NCI-H446 (cell line): ENCODE results near the gene GALNT2.

Experiments
- DNase-seq, 2 experiments: peaks; one replicate each; lab custom pipeline; 2025; lab: John Stamatoyannopoulos, UW

Gene GALNT2

DNA sequence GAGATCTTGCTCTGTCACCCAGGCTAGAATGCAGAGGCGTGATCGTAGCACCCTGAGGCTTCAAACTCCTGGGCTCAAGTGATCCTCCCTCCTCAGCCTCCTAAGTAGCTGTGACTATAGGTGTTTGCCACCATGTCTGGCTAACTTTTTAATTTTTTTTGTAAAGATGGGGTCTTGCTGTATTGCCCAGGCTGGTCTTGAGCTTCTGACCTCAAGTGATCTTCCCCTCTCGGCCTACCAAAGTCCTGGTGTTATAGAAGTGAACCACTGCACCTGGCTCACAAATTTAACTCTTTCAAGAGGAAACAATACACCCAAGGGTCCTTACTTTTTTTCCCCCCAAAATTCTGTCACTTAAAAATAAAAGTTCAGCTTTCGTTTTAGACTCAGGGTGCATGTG lies 62.3 kb downstream of the GALNT2 start:
- no peak for DNase-seq

DNA sequence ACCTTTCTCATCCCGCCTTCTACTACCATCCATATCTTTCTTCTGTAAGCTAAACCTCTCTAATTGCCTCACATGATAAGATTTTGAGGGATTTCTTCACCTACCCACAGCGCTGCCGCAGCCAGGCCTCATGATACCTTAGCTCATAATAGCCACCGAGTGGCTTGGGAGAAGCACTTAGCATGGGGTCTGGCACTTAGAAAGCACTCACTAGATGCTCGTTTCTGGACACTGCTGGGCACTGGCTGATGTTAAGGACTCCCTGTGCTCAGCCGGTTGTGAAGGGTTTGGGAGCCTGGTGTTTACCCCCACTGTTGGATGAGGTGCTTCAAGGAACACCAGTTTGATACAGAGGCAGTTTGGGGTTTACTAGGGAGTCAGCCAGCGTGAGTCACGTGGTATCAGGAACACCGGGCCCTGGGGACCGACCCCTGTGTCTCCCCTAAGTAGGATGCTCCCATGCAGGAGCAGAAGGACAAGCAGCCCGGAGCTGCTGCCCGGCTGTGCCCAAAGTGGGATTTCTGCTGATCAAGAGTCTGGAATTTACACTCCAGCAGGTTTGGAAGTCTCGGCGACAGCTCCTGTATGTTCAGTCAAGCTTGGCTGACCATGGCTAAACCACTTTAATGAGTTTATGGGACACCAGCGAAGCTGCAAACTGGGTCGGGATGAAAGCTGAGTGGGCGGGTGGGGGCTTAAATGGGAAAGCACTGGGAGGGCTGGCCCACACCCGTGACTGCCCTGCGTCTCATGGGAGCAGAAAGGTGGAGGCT lies 63.3 kb downstream of the GALNT2 start:
- peak in 1 of 2 experiments; percentile 17 for DNase-seq

DNA sequence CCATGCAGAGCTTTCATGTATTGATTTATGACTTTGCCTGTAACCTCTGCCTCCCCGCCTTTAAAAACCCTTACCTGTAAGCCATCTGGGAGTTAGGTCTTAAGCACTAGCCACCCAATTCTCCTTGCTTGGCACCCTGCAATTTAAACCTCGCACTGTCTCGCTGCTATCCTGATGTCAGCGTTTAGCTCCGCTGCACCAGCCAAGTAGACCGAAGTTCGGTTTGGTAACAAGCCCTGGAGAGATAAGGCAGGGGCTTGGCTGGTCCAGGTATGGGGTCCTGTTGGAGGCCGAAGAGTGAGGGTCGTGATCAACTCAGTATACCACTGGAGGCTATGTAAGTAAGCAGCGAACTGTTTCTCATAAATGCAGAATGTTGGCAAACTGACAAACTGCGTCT lies 64.4 kb downstream of the GALNT2 start:
- DNase-seq, result no peak

DNA sequence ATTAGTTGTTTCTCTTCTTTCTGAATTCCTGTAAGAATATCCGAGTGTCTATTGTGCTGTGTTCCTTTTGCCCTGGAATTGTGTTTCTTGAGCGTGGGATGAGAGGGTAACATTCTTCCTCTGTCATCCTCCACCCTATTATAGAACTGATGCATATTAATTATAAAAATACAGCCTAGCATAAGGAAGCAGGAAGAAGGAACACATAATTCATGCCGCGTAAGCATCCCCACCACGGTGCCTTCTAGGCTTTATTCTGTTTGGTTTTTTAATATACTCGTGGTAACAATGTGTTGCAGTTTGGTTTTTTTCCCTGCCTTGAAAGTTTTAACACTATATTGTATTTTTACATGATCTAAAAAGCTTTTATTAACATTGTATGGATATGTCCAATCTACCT lies 65.7 kb downstream of the GALNT2 start:
- no peak for DNase-seq

DNA sequence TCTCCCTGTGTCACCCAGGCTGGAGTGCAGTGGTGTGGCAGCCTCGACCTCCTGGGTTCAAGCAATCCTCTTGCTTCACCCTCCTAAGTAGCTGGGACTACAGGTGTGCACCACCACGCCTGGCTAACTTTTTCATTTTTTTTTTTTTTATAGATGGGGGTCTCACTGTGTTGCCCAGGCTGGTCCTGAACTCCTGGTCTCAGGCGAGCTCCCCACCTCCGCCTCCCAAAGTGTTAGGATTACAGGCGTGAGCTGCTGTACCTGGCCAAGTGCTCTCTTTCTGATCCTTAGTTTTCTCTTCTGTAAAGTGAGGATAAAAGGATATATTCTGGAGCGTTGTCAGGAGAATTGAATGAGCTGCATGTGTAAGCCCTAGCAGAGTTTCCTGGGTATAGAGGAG lies 68.7 kb downstream of the GALNT2 start:
- DNase-seq, result no peak

DNA sequence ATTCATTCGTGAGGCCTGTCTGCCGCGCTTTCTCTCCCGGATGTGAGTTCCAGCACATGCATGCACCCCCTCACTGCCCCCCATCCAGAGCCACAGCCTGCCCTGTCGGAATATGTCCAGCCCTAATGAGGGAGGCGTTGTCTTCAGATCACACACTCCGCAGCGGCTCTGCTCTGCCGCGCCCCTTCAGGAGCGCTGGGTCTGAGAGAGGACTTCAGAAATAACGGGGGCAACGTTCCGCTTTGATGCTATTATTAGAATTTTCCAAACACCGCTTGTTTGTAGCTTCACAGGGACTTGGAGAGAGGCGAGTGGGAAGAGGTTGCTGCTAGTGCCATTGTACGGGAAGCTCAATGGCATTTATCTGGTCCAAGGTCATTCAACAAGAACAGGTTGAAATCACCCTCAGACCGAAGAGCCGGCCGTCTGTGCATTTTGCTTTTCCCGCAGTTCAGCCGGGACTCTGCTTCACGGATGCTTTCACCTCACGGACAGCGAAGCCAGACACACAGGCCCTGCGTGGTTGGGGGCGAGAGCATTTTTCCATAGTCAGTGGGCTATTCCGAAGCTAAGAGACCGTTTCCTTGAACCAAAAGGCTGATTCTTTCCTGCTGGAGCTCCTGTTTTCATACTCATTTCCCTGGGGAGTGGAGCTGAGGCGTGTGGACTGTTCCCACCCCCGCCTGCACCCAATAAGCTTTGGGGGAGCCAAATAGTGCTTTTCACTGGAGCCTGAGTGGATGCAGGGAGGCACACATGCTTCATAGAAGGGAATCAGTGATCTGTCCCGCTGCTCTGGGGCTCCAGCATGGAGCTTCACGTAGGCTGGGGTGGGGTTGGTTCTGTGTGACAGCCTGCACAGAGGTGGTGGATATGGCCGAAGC lies 69.7 kb downstream of the GALNT2 start:
- no peak for DNase-seq

DNA sequence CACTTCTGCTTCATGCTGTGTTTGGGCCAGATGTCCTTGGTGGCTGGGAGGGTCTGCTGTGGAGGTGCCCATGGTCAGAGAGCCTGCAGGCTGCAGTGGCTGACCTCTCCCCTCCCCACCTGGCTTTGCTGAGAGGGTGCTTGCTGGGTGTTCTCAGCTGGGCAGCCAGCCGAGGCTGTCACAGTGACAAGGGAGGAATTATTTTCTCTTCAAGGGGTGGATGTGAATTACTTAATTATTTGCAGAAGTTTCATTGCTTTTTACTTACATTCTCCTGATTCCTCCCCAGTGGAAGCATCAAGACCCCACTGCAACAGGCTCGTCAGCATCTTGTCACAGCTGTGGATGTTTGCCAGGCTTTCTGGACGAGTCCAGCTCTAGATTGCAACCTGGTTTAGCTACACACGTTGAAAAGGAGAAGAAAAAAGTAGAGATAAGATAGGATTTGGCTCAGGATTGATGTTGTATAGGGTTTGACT lies 70.3 kb downstream of the GALNT2 start:
- DNase-seq, result no peak

DNA sequence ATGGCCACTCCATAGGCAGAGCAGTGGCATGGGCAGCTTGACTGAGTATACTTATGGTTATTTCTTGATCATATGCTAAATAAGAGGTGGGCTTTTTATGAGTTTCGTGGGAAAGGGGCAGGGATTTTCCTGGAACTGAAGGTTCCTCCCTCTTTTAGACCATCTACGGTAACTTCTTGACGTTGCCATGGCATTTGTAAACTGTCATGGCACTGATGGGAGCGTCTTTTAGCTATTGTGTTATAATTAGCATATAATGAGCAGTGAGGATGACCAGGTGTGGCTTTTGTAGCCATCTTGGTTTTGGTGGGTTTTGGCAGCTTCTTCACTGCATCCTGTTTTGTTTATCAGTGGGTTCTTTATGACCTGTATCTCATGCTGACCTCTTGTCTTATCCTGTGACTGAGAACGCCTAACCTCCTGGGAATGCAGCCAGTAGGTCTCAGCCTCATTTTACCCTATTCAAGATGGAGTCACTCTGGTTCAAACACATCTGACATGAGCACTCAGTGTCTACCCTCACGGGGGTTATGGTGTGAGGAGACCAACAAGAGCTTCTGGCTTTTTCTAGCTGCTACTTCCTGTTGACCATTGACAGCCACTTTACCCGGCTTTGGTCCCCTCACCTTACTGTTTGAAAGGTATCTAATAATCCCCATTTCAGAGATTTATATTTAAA lies 71.7 kb downstream of the GALNT2 start:
- no peak for DNase-seq

DNA sequence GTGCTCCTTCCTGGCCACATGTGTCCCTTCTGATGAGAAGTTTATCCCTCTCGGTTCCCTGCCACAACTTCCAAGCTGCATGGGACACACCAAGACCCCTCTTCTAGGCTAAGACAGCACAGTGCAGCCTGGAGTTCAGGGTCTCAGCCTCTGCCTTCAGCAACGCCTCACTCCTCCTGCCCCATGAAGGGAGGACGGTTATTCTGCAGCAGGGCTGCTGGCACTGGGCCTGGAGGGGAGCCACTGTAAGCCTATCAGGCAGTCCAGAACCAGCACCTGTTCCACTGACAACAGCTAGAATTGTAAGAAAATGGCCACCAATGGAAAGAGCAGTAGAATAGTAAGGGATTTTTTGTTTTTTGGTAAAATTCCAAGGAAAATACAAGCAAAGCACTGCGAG lies 72.3 kb downstream of the GALNT2 start:
- peak in 1 of 2 experiments; percentile 7 for DNase-seq

DNA sequence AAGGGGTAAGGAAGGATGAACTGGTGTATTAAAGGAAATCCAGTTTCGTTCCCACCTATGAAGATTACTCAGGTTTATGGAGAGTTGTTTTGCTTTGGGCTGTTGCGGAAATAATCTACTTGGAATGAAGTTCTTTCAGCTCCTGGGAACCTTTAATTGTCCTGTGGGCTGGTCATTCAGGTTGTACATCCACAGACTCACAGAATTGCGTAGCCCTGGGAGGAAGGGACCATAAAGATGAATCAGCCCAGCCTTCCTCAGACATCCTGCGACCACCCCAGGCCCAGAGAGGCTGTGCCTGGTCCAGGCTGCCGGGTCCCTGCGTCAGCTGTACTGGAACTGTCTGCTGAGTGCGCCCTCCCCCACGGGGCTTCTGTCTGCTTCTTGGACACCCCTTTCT lies 72.7 kb downstream of the GALNT2 start:
- no peak for DNase-seq

DNA sequence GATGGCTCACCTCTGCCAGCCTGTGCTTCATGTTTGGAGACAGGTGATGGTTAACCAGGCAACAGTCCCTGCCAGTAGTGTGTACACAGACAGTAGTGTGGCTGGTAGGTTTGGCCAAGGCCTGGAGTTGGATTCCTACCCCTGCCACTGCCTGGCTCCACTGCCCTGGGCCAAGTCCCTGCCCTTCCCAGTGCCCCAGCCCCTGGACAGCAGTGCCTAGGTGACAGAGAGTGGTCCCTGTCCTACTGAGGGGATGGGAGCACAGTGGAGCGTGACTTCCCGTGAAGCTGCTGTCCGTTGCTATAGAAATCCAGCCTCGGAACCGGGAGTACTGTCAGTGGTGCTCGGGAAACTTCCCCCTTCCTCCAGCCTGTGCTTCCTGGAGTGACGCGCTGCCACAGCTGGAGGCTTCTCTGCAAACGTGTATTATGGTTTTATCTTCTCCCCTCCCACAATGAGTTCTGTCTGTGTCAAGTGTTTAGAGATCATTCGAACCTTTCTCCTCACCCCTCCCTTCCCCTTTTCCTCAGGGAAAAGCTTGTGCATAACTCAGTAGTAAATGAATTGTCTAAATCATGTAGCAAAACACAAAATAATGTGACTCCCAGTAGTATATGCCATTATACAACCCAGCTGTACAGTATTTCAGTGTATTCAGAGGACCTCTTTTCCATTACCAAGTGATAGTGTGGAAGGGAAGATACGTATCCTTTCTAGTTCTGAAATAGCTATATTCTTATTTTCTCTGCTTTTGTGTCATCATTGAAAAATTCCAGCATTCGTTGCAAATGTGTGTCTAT lies 73.4 kb downstream of the GALNT2 start:
- DNase-seq, result no peak

DNA sequence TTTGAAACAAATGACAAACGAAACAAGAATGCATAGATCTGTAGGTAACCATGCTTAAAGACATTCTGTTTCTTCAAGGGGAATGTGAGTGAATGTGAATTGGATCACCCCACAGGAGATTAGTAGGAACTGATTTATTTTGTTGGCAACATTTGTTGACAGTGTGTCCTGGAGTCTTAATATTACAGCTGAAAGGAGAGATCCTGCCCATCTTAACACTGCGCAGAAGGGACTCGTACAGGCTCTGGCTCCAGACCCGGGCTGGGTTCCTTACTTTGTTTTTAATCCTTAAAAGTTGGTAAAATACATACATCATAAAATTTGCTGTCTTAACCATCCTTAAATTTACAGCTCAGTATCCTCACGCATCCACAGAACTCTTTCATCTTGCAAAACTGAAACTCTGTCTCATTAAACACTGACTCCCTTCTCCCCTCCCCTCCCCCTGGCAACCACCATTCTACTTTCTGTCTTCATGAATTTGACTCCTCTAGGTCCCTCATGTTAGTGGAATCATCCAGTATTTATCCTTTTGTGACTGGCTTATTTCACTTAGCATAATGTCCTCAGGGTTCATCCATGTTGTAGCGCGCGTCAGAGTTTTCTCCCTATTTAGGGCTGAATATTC lies 74.1 kb downstream of the GALNT2 start:
- DNase-seq, result no peak

DNA sequence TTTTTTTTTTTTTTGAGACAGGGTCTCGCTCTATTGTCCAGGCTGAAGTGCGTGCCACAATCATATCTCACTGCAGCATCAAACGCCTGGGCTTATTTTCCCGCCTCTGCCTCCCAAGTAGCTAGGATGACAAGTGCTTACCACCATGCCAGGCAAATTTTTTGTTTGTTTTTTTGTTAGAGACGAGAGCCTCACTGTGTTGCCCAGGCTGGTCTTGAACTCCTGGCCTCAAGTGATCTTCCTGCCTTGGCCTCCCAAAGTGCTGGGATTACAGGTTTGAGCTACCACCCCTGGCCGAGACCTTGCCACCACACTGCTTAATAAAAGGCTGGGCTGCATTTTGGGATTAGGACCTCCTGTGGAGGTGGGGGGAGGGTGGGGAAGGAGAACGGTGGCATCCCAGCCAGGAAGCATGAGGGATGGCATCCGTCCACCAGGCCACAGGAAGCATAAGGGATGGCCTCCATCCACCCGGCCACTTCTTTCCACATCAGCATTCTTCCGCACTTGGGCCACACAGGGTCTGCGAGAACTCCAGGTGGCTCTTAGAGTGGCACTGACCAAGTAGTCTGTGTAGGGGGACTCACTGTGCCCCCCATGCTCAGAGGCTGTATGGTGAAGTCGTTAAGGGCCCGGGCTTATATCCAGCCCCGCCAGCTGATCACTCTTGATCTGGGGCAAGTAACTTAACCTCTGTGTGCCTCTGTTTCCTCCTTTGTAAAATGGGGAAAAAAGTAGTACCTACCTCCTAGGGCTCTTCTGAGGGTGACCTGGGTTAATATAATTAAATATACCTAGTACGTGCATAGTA lies 75.0 kb downstream of the GALNT2 start:
- no peak for DNase-seq

DNA sequence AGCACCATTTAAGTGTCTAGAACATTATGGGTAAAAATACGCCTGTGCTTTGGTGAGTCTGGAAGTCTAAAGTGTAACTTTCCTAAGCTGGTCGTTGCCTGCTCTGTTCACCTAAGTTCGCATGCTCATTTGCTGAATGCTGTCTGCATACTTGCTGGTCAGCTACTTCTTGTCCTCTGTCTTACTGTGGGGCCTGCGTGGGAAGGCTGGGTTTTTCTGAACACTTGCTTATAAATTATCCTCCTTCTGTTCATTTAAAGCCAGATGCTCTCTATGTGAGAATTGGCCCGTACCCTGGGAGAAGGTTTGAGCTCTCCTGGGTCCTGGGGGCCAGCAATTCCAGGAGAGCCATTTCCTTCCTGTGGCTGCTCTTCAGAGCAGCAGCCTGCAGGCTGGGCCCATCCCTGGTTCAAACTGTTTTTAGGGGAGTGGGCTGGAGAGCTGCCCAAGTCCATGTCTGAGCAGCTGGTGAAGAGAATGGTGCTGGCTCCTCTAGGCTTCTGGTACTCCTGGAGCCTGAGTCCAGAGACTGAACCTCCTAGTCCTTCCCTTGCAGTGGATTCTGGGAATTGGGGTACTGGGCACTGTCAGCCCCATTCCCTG lies 75.7 kb downstream of the GALNT2 start:
- peak in 1 of 2 experiments; percentile 67 for DNase-seq

DNA sequence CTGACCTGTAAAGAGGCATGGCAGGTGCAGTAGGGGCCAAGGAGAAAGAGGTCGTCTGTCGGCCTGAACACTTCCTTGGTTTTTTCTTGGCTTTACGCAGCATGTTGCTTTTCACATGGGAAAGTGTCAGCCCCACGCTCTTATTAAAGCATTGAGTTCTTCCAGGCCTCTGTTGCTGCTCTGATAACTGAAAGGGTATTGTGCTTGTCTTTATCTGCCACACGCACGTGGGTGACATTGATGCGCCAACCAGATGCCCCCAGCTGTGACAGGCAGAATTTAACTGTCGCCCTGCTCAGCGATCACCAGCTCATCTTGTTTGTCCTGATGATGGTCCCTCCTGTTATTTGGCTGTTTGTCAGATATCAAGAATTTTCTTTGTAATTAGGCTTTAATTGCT lies 76.5 kb downstream of the GALNT2 start:
- DNase-seq, result no peak

DNA sequence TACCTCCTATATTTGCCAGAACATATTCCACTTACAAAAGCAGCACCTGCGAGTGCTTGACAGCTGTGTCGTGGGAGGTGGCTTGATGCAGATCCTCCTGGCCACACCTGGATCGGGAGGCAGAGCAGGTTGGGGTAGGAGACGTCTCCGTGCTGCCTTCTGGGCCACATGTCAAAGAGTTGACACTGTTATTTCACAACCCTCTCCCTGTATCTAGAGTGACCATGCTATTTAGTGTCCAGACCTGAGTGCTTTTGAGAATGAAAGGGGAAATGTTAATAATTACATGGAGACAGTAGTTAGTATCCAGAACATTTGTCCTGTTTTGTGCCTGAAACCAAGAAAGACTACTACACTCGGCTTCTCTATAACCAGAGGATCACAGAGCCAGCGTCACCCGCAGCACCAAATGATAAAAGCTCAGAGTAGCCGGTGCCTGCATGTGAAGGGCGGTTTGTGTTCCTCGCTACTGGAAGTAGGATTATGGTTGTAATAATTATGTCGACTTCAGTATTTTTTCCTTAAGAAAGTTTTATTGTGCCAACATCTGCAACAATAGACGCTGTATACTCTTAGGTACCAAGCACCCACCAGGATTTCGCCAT lies 77.1 kb downstream of the GALNT2 start:
- DNase-seq, result no peak

DNA sequence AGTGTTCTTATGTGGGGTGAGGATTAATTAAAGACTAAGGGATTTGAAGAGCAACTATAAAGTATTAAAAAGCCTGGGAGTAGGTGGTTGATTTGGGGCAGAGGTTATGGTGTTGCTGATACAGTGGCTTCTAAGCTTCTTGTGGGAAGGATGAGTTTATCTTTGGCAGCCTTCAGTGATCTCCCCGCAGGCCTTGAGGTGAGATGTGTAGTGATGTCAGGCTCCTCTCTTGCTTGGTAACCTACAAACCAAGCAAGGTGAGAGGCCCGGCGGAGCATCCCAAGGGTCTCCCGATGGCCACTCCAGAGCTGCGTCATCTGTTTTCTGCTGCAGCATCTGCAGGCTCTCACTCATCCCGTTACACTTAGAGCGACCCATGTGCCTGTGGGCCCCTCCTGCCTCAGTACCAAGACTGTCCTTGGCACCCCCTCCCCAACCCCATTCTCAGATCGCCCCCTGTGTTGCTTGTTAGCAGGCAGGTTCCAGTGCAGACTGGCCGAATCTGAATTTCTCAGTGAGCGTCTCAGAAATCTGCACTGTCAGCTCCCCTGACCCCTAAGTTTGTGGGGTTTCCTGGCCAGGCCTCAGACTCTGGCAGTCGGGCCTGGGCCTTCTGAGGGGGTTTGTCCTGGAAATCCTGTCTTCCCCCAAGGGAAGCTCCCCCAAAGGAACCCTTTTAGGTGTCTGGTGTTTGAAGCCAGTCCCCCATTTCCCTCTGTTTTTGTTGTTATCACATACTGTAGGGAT lies 77.9 kb downstream of the GALNT2 start:
- DNase-seq, result no peak

DNA sequence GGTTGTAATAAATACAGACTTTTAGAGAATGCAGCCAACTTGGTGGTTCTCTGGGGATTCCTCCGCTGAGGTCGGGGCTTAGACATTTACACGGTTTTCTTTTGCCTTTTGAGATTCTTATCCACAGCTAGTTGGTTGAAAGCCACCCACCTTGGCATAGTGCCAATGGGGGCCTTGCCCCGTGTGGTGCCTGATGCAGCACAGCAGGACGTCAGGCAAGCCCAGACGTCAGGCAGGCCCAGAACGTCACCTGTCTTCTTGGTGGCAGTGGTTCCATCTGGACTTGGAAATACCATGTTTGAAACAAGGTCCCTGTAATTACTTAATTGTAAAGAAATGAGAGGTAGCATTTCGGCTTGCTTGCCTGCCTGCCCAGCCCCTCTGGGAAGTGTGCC lies 78.5 kb downstream of the GALNT2 start:
- peak in 1 of 2 experiments; percentile 20 for DNase-seq

DNA sequence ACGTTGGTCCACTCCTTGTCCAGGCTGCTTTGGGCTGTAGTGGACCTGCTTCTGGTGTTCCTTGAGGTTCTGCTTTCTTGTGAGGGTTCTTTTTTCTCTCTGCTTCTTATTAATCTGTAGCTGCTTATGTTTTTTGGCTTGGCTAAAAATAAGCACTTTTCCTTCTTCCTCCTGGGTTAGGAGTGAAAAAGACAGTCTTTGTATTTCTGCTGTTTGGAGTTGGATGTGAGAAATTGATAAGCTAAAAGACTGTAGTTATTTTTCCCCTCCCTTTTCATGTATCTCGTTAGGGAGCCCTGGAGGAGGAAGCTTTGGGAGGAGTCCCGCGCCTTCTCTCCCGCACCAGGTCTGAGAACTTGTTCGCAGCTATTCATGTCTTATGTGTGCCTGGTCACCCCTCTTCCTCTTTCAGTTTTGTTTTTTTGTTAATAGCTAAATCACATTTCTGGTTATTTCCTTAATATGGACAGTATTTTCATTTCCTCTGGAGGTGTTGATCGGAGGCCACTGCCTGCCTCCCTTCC lies 79.0 kb downstream of the GALNT2 start:
- DNase-seq, result no peak
